PC-9 (cell line): Measurements from ENCODE around the gene SLC7A4.

Experiments used
- CTCF ChIP-seq: fragments of 200-600 bp; sonication (generic); conservative IDR thresholded peaks from 2 replicates; pipeline ENCODE4 v1.6.1; 2017; ENCODE audit warnings: mixed run types, antibody characterized with exemption, mild to moderate bottlenecking, moderate library complexity
- EZH2 ChIP-seq: fragments of 200-600 bp; sonication (generic); IDR thresholded peaks from 2 replicates; pipeline ENCODE4 v1.8.0; 2017; ENCODE audit warnings: antibody characterized with exemption, low read depth

- no peak for TF ChIP-seq CTCF
- no peak for TF ChIP-seq EZH2
These were observed 37.5 kb downstream of the SLC7A4 start for GRCh38 chr22:20994902-20995241.
